HCT116 (cell line): ENCODE results near the gene CLDN20. TPM values are rescaled to one million over a fixed set of nuclear protein-coding genes. Genes with fewer than 3 reads are reported as not detected.

Experiments used
- ATAC-seq: fragments of 200-7000 bp; cut with Tn5 transposase; 2 replicates; pipeline ENCODE4 v1.9.1; 2020; ENCODE audit warnings: mild to moderate bottlenecking, moderate library complexity
- BruUV-seq: library from RNA; stranded (reverse); fragments of 400-500 nt; replicated peaks from 2 replicates; lab custom pipeline; 2021; lab: Mats Ljungman, UMichigan
- CTCF ChIA-PET: fragments of 300-600 bp; sonication (Branson Sonifier 250); formaldehyde crosslinking; loops from one replicate; lab custom pipeline; 2021; ENCODE audit warnings: antibody characterized with exemption; lab: Charles Lee
- POLR2A ChIA-PET: fragments of 300-600, 350-600 bp; sonication (Branson Sonifier 250); formaldehyde crosslinking; loops from one replicate; lab custom pipeline; 2021; ENCODE audit warnings: antibody characterized with exemption; lab: Charles Lee
- RAD21 ChIA-PET, 2 experiments: fragments of 300-600 bp; sonication (Branson Sonifier 250); formaldehyde crosslinking; loops; one replicate each; lab custom pipeline; 2023; ENCODE audit warnings: low total read pairs in 2 of 2; ENCODE audit not compliant: uncharacterized antibody in 2 of 2, unreplicated experiment in 2 of 2, low non-redundant PET in 1 of 2; lab: Charles Lee
- DNase-seq: peaks from one replicate; pipeline ENCODE4 v3.0.0-alpha.2; 2010; ENCODE audit warnings: low read depth, low spot score
- H2AFZ ChIP-seq: fragments of 200-600 bp; shearing (Covaris generic), sonication (generic); 2 replicates; pipeline ENCODE4 v1.6.1; 2017; ENCODE audit warnings: low read depth, mixed run types, mixed read lengths, antibody characterized with exemption, low read length; ENCODE audit not compliant: poor library complexity, severe bottlenecking
- H3K27ac ChIP-seq: 2 replicates; pipeline ENCODE4 v1.5.1; 2012; ENCODE audit warnings: low read depth, low read length
- H3K27me3 ChIP-seq: fragments of 200-600 bp; sonication (generic); 2 replicates; pipeline ENCODE4 v1.6.1; 2016; ENCODE audit warnings: mixed run types, low read length, mixed read lengths; ENCODE audit not compliant: insufficient read depth
- H3K36me3 ChIP-seq, 2 experiments: fragments of 200-500 bp in 1 of 2; fragments of 200-600 bp in 1 of 2; sonication (Bioruptor generic) in 1 of 2; sonication (generic) in 1 of 2; 2 replicates each; pipeline versions ENCODE4 v1.5.1 to v1.6.1; 2014 to 2016; ENCODE audit warnings: low read length in 2 of 2, inconsistent platforms in 1 of 2, mixed read lengths in 1 of 2, mixed run types in 1 of 2; ENCODE audit not compliant: insufficient read depth in 2 of 2, control insufficient read depth in 1 of 2
- H3K4me1 ChIP-seq, 2 experiments: fragments of 200-600 bp in 1 of 2; sonication (generic) in 1 of 2; 2 replicates each; pipeline versions ENCODE4 v1.5.1 to v1.6.1; 2012 to 2017; ENCODE audit warnings: low read length in 2 of 2, inconsistent platforms in 1 of 2, mild to moderate bottlenecking in 1 of 2, mixed read lengths in 1 of 2, mixed run types in 1 of 2, moderate library complexity in 1 of 2; ENCODE audit not compliant: insufficient read depth in 2 of 2, control insufficient read depth in 1 of 2
- H3K4me2 ChIP-seq: fragments of 200-600 bp; sonication (generic); 2 replicates; pipeline ENCODE4 v1.6.1; 2017; ENCODE audit warnings: mixed run types, low read length, mixed read lengths
- H3K4me3 ChIP-seq, 2 experiments: fragments of 200-600 bp in 1 of 2; sonication (generic) in 1 of 2; replicated peaks in 1 of 2; 2 replicates each; pipeline ENCODE4 v1.5.1; 2011 to 2016; ENCODE audit warnings: low read length in 2 of 2, control low read depth in 1 of 2, low read depth in 1 of 2, mild to moderate bottlenecking in 1 of 2, mixed read lengths in 1 of 2, mixed run types in 1 of 2
- H3K79me2 ChIP-seq: fragments of 200-600 bp; sonication (generic); 2 replicates; pipeline ENCODE4 v1.6.1; 2017; ENCODE audit warnings: mild to moderate bottlenecking, mixed run types, low read length, moderate library complexity, mixed read lengths; ENCODE audit not compliant: insufficient read depth
- H3K9ac ChIP-seq: fragments of 200-600 bp; sonication (generic); 2 replicates; pipeline ENCODE4 v1.6.1; 2016; ENCODE audit warnings: low read length, mixed read lengths
- H3K9me2 ChIP-seq: fragments of 200-600 bp; sonication (generic), shearing (Covaris generic); 2 replicates; pipeline ENCODE4 v1.6.1; 2017; ENCODE audit warnings: mixed run types, mild to moderate bottlenecking, moderate library complexity; ENCODE audit not compliant: insufficient read depth
- H3K9me3 ChIP-seq, 2 experiments: fragments of 200-500 bp in 1 of 2; fragments of 200-600 bp in 1 of 2; sonication (Bioruptor generic) in 1 of 2; sonication (generic) in 1 of 2; 2 replicates each; pipeline ENCODE4 v1.6.1; 2014 to 2017; ENCODE audit warnings: low read length in 2 of 2, mixed read lengths in 2 of 2, inconsistent platforms in 1 of 2, low read depth in 1 of 2, mild to moderate bottlenecking in 1 of 2, mixed run types in 1 of 2, moderate library complexity in 1 of 2; ENCODE audit not compliant: control insufficient read depth in 1 of 2, insufficient read depth in 1 of 2
- H4K20me1 ChIP-seq: fragments of 200-600 bp; sonication (generic), shearing (Covaris generic); 2 replicates; pipeline ENCODE4 v1.6.1; 2017; ENCODE audit warnings: mixed run types, mild to moderate bottlenecking, moderate library complexity; ENCODE audit not compliant: insufficient read depth
- CBX3 ChIP-seq: IDR thresholded peaks from 2 replicates; pipeline ENCODE4 v1.6.1; 2012; ENCODE audit warnings: low read depth
- CEBPB ChIP-seq: IDR thresholded peaks from 2 replicates; pipeline ENCODE4 v1.6.1; 2012; ENCODE audit warnings: low read depth
- EGR1 ChIP-seq: IDR thresholded peaks from 2 replicates; pipeline ENCODE4 v1.6.1; 2012; ENCODE audit warnings: low read depth
- EZH2 ChIP-seq: fragments of 200-600 bp; sonication (generic); IDR thresholded peaks from 2 replicates; pipeline ENCODE4 v1.6.1; 2017; ENCODE audit warnings: antibody characterized with exemption, mixed run types
- EZH2phosphoT487 ChIP-seq: fragments of 200-600 bp; IDR thresholded peaks from 2 replicates; pipeline ENCODE4 v1.6.1; 2018; ENCODE audit warnings: antibody characterized with exemption, borderline replicate concordance
- FOSL1 ChIP-seq: IDR thresholded peaks from 2 replicates; pipeline ENCODE4 v1.6.1; 2012; ENCODE audit warnings: low read depth
- MAX ChIP-seq: IDR thresholded peaks from 2 replicates; pipeline ENCODE4 v1.6.1; 2012
- POLR2AphosphoS5 ChIP-seq: IDR thresholded peaks from 2 replicates; pipeline ENCODE4 v1.6.1; 2011; ENCODE audit warnings: mild to moderate bottlenecking, low read depth, low read length, moderate library complexity
- REST ChIP-seq: IDR thresholded peaks from 2 replicates; pipeline ENCODE4 v1.6.1; 2012; ENCODE audit warnings: low read depth
- SP1 ChIP-seq: IDR thresholded peaks from 2 replicates; pipeline ENCODE4 v1.6.1; 2012; ENCODE audit warnings: low read depth
- SRF ChIP-seq: IDR thresholded peaks from 2 replicates; pipeline ENCODE4 v1.6.1; 2012; ENCODE audit warnings: low read depth
- YY1 ChIP-seq: IDR thresholded peaks from 2 replicates; pipeline ENCODE4 v1.6.1; 2011; ENCODE audit warnings: low read length, low read depth, moderate library complexity, mild to moderate bottlenecking; ENCODE audit not compliant: insufficient replicate concordance; ENCODE audit errors: extremely low read depth
- ZBTB33 ChIP-seq: IDR thresholded peaks from 2 replicates; pipeline ENCODE4 v1.6.1; 2011; ENCODE audit warnings: mild to moderate bottlenecking, low read length, moderate library complexity; ENCODE audit not compliant: insufficient replicate concordance; ENCODE audit errors: extremely low read depth
- ZFX ChIP-seq: fragments of 450-650 bp; IDR thresholded peaks from 2 replicates; pipeline ENCODE4 v1.6.1; 2017
- ZNF274 ChIP-seq: fragments of 200-500 bp; sonication (Bioruptor generic); IDR thresholded peaks from 2 replicates; pipeline ENCODE4 v1.6.1; 2014; ENCODE audit warnings: mild to moderate bottlenecking, low read depth, low read length, inconsistent platforms
- intact Hi-C: fragments of 100-400 bp; cut with micrococcal nuclease; formaldehyde crosslinking; loops from 2 replicates; pipeline ENCODE4 v1.10.0; 2022
- total RNA-seq: library from RNA; stranded (reverse); gene quantifications from one replicate; pipeline ENCODE4 v1.2.1, GENCODE V29; 2021; ENCODE audit not compliant: unreplicated experiment

The CLDN20 gene
- total RNA-seq, 1 experiment from 2014 or later: not detected

GRCh38 chr6:155291291-155291690 is 27.5 kb downstream of the CLDN20 start:
- Histone ChIP-seq H3K9me3 (no peaks in the 10 kb centered on the region), H3K9ac (no peak overlapping the region), H3K27me3 (no peaks in the 10 kb centered on the region), H2AFZ (no peak overlapping the region), H3K27ac (no peak overlapping the region), H3K79me2 (no peaks in the 10 kb centered on the region), H3K36me3 (peaks cover 0 to 11% of the 10 kb centered on the region in 2 experiments), H4K20me1 (no peaks in the 10 kb centered on the region), H3K4me2 (no peak overlapping the region), H3K4me1 (peaks cover 7 to 8% of the 10 kb centered on the region in 2 experiments), H3K9me2 (no peaks in the 10 kb centered on the region), H3K4me3 (no peak overlapping the region)
- CTCF ChIA-PET: no interaction called here
- no TSS peak for BruUV-seq
- POLR2A ChIA-PET: no interaction called here
- intact Hi-C loops: no loop called here
- TF ChIP-seq EGR1 (no peak), CBX3 (no peak), EZH2phosphoT487 (no peak), REST (no peak), ZNF274 (no peak), SRF (no peak), ZFX (no peak), EZH2 (no peak), POLR2AphosphoS5 (no peak), CEBPB (no peak), FOSL1 (no peak), MAX (no peak), YY1 (no peak), ZBTB33 (no peak), SP1 (no peak)
- RAD21 ChIA-PET: no interaction called here
- ATAC-seq (no peak), DNase-seq (no peak)
